ENCODE data around the gene MMD2. TPM values are rescaled to one million over a fixed set of nuclear protein-coding genes. Genes with fewer than 3 reads are reported as not detected.

The MMD2 gene
- total RNA-seq, 2 donors from 2014 or later = not detected

- no peaks in the 10 kb centered on the region for H3K9me3 ChIP-seq
- no peak for DNase-seq
- H3K36me3 ChIP-seq = no peaks in the 10 kb centered on the region
- H3K9ac ChIP-seq (ENCODE audit: low read depth in 2 of 2, low read length in 2 of 2) = no peak overlapping the region
- H3K27me3 ChIP-seq = peaks cover 8% of the 10 kb centered on the region
- H3K4me1 ChIP-seq = peaks cover 3% of the 10 kb centered on the region
- H3K4me3 ChIP-seq = no peak overlapping the region
- intact Hi-C loops (cut with DNase I) = no loop called here
- H3K27ac ChIP-seq = no peak overlapping the region
- TF ChIP-seq, protein P1, sequence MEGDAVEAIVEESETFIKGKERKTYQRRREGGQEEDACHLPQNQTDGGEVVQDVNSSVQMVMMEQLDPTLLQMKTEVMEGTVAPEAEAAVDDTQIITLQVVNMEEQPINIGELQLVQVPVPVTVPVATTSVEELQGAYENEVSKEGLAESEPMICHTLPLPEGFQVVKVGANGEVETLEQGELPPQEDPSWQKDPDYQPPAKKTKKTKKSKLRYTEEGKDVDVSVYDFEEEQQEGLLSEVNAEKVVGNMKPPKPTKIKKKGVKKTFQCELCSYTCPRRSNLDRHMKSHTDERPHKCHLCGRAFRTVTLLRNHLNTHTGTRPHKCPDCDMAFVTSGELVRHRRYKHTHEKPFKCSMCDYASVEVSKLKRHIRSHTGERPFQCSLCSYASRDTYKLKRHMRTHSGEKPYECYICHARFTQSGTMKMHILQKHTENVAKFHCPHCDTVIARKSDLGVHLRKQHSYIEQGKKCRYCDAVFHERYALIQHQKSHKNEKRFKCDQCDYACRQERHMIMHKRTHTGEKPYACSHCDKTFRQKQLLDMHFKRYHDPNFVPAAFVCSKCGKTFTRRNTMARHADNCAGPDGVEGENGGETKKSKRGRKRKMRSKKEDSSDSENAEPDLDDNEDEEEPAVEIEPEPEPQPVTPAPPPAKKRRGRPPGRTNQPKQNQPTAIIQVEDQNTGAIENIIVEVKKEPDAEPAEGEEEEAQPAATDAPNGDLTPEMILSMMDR (IDR thresholded peaks at IDR 0.05) = no peak
Observed at GRCh38 chr7:4878336-4879335, 80.4 kb downstream of the MMD2 start.

DNA sequence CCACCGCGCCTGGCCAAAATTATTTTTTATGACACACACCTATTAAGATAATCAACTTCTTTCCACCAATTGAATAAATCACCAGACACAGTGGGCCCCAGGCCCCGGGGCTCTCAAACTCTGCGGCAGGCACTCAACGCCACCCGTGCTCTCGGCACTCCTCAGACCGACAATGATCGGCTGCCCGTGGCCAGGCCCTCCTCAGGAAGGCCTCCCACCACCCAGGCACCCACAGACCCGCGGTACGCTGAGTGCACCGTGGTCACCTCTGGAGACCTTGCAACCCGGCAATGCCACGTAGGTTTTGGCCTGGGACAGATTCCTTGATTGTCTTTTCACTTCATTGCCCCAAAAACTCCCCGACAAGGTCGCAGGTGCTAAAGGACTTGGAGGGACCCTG, 82.4 kb downstream of the MMD2 start:
- H3K4me1 ChIP-seq = no peaks in the 10 kb centered on the region
- TF ChIP-seq, protein P1 (IDR thresholded peaks at IDR 0.05) = no peak
- no peak overlapping the region for H3K9ac ChIP-seq (ENCODE audit: low read depth in 2 of 2, low read length in 2 of 2)
- no peak for DNase-seq
- no peak overlapping the region for H3K4me3 ChIP-seq
- H3K27ac ChIP-seq = no peak overlapping the region
- H3K27me3 ChIP-seq = no peaks in the 10 kb centered on the region
- H3K36me3 ChIP-seq = no peaks in the 10 kb centered on the region
- no peaks in the 10 kb centered on the region for H3K9me3 ChIP-seq
- intact Hi-C loops (cut with DNase I) = no loop called here

DNA sequence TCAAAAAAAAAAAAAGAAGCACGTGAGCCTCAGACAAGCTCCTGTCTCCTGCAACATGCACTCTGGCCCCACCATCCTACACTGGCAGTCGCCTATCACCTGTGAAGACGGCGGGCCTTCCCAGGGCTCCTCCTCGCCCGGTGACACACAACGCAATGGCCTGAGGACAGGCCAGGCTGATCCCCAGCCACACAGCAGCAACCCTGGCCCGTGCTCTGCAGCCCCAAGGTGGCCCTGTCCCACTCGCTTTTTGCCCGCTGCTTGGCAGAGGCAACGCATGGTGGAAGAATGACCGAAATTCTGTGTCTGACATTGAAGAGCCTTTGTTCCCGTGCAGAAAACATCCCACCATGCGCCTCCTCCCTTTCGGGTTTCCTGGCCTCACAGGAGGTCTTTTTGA, 83.6 kb downstream of the MMD2 start:
- Histone ChIP-seq H3K27me3 (no peaks in the 10 kb centered on the region), H3K4me1 (no peaks in the 10 kb centered on the region), H3K36me3 (no peaks in the 10 kb centered on the region), H3K9me3 (no peaks in the 10 kb centered on the region), H3K9ac (ENCODE audit: low read depth in 2 of 2, low read length in 2 of 2) (no peak overlapping the region), H3K4me3 (no peak overlapping the region), H3K27ac (no peak overlapping the region)
- TF ChIP-seq, protein P1 (IDR thresholded peaks at IDR 0.05) = no peak
- intact Hi-C loops (cut with DNase I) = no loop called here
- no peak for DNase-seq

GRCh38 chr7:4873071-4873944, 85.7 kb downstream of the MMD2 start:
- Histone ChIP-seq H3K36me3 (no peaks in the 10 kb centered on the region), H3K4me3 (no peak overlapping the region), H3K27ac (no peak overlapping the region), H3K27me3 (no peaks in the 10 kb centered on the region), H3K9me3 (no peaks in the 10 kb centered on the region), H3K4me1 (no peaks in the 10 kb centered on the region), H3K9ac (ENCODE audit: low read depth in 2 of 2, low read length in 2 of 2) (no peak overlapping the region)
- DNase-seq = no peak
- TF ChIP-seq, protein P1 (IDR thresholded peaks at IDR 0.05) = no peak
- intact Hi-C loops (cut with DNase I) = no loop called here

DNA sequence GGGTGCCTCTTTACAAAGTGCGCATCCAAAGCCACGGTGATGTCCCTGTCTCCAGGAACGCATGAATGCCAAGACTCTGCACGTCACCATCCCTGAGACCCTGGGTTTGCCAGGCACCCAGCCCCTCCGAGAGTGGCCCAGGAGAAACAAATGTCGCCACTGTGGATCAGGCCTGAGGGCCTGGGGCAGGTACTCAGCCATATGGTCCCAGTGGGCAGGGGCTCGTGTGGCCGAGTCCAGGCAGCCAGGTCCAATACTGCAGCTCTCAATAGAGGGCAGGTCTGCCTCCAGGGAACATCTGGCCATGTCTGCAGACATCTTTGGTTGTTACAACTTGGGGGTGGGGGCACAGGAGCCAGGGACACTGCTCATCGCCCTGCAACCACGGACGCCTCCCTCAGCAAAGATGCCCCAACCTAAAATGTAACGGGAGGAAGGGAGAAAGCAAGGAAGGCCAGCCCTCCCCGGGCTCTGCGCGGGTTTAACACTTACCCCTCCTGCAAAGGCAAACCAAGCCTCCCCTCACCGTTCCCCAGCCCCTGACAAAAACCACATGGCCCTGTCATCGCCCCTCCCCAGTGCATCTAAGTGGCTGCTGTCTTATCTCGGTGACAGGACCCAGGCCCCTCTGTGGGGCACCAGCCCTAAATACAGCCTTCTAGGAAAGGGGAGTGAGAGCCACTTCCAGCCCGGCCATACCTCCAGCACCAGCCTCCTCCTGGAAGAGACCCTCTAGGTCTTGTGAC, 86.9 kb downstream of the MMD2 start:
- Histone ChIP-seq H3K9me3 (no peaks in the 10 kb centered on the region), H3K36me3 (no peaks in the 10 kb centered on the region), H3K9ac (ENCODE audit: low read depth in 2 of 2, low read length in 2 of 2) (no peak overlapping the region), H3K27me3 (no peaks in the 10 kb centered on the region), H3K4me3 (no peak overlapping the region), H3K4me1 (no peaks in the 10 kb centered on the region), H3K27ac (no peak overlapping the region)
- no peak for DNase-seq
- TF ChIP-seq, protein P1 (IDR thresholded peaks at IDR 0.05) = no peak
- intact Hi-C loops (cut with DNase I) = no loop called here
